CD4-positive, alpha-beta T cell treated with Interleukin-12 subunit alpha and Interleukin-12 subunit beta, for 1 hour (primary cell): Measurements from ENCODE around the gene GPC1.

Experiments used
- DNase-seq: peaks from one replicate; pipeline ENCODE4 v3.0.0-alpha.2; 2020

GPC1 gene

DNA sequence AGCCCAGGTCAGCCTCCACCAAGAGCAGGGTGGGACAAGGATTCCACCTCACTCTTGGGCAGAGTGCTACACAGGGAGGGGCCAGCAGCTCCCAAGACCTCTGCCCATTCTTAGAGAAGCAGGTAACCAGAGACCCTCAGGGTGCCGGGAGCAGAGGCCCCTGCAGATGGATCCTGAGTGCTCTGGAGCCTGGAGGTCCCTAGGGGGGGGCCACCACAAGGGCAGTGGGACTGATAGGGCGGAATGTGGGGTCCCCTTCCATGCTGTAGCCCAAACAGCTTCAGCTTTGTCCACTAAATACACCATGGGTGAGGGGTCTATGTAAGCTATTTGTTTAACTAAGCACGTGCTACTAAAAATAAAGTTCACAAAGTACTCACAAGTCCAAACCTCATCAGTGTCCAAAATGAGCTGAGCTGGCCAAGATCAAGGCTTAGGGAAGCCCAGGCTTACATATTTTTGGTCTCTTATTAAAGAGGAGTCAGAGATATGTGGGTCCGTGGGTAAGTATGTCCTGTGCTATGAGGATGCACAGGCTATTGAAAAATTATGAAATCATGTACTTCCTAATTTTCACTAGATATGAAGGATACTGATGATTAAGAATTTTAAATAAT is 21.5 kb upstream of the GPC1 start:
- DNase-seq = no peak

- DNase-seq = no peak
These were observed 18.6 kb upstream of the GPC1 start for GRCh38 chr2:240416821-240417220.

- no peak for DNase-seq
These were observed 17.2 kb upstream of the GPC1 start for GRCh38 chr2:240418311-240418710.

DNA sequence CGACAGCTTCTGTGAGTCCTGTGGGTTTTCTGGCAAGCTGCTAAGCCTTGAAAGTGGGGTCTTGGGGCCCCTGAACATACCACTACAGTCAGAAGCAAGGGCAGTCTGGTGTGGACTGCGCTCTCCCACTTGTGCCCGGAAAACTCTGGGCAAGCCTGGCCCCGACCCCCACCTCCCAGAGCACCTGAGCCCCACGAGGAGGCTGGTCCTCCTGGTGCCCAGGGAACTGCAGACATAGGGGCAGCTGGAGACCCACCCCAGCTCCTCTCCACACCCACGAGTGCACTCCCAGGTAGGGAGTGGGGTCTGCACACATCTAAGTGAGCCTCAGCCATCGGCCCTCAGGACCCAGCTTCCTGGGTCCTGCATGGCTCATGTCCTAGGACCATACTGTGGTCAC is 16.2 kb upstream of the GPC1 start:
- no peak for DNase-seq

- no peak for DNase-seq
These were observed 15.7 kb upstream of the GPC1 start for GRCh38 chr2:240419723-240420122.

DNA sequence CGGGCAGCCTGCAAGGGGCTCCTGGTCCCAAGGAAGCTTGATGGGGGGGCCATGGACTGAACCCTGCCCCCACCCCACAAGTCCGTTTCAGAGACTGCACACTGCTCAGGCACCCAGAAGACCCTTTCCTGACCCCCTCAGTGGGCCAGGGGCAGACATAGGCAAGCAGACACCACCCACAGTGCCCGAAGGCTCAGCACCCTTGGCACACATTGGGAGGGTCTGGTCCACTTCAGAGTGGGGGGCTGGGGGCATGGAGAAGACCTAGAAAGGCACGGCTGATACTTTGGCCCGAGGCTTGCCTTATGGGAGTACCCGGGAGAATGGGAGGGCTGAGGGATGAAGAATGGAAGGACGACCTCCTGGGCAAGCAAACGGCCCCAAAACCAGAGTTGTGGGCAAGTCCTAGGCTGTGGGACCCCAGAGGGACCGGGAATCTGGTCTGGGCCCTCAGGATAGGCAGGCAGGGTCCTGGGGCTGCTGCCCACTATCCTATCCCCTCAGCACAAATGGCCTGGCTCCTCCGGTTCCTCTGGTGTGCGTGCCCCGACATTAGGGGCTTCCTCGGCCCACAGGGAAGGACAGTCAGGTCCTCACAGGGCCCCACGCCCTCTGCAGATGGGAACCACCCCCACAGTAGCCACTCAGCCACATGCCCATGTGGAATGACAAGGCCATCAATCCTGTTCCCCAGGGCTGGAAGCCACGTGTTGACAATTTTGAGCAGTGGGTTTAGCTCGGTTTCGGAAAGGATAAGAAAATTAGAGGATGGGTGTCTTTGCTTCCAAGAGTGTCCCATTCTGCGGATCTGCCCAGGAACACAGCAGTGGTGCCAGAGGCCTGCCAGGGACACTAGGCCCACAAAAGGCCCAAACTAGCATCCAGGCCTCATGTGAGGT is 15.0 kb upstream of the GPC1 start:
- no peak for DNase-seq

DNA sequence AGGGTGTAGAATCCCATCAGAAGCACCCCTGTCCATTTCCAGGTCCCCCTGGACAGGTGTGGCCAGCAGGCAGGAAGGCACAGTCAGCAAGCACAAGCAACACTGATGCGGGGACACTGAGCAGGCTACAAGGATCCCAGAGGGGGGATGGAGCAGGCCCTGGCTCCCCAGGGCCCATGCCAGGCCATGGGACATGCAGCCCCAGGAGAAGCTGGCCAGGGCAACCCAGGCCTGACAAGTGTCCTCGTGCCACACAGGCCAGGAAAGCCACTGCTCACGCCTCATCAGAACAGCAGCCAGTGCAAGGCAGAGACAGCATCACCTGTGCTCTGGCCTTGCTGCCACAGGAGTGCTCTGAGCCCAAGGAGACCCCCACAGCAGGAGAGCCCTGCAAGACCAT is 14.1 kb upstream of the GPC1 start:
- DNase-seq = no peak

GRCh38 chr2:240422658-240423329 is 12.7 kb upstream of the GPC1 start:
- DNase-seq = no peak

- no peak for DNase-seq
These were observed 11.7 kb upstream of the GPC1 start for GRCh38 chr2:240423788-240424191.

DNA sequence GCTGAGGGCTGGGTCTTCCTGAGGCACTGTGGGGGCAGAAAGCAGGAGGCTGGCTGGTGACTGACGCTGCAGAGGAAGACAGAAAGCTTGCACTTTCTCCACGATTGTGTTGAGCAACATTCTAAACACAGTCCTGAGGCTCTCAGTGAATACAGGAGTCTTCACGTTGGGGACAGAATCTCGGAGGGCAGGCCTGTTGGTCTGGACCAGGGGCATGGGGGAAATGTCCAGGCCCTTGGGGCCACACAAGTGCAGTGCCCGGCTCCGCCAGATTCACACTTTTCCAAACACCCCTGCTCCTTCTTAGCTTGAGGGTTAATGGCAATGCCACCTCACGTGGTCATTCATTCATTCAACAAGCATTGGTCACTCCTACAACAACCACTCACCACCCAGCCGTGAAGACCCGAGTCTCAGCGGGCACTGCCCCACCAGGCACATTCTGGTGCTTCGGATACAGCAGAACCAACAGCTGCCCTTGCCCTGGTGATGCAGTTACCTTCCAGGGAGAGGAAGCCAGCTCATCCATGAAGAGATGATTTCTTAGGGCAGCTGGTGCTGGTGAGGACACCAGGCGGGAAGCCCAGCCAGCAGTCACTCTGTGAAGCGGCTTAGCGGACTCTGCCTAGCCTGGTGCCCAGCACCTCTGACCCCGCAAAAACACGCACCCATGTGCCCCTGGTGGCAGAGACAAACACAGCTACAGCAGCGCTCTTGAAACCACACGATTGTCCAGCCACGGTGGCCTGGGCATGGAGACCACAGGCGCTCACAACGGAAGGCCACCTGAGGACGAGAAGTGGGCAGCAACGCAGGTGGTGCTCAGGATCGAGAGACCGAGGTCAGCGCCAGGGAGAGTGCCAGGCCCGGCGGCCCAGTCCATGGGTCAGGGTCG is 10.9 kb upstream of the GPC1 start:
- DNase-seq = no peak

DNA sequence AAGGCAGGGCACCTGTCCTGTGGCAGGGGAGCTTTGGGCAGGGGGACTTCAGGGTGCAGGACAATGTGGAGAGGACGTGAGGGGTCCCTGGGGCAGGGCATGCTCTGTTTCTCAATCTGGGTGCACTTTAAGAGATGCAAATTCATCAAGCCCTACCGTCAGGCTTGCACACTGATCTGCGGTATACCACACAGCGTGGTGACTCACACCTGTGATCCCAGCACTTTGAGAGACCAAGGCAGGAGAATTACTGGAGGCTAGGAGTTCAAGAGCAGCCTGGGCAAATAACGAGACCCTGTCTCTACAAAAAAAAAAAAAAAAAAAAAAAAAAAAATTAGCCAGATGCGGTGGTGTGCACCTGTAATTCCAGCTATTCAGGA is 10.2 kb upstream of the GPC1 start:
- no peak for DNase-seq

- no peak for DNase-seq
These were observed 9.8 kb upstream of the GPC1 start for GRCh38 chr2:240425697-240426096.

GRCh38 chr2:240426845-240427721 is 8.4 kb upstream of the GPC1 start:
- no peak for DNase-seq

DNA sequence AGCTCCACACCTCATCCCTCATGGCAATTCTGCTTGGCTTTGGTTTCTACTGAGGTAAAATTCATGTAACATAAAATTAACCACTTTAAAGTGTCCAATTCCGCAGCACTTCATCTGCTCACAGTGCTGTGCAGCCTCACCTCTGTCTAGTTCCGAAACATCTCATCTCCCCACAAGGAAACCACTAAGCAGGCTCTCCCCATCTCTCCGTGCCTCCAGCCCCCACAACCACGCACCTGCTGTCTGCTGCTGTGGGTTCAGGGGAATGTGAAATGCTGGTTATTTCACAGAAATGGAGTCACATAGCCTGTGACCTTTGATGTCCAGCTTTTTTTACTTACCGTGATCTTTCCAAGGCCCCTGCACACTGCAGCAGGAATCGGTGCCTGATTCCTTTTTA is 7.7 kb upstream of the GPC1 start:
- DNase-seq = no peak

- no peak for DNase-seq
These were observed 7.2 kb upstream of the GPC1 start for GRCh38 chr2:240428245-240428644.

GRCh38 chr2:240429341-240429871 is 6.1 kb upstream of the GPC1 start:
- DNase-seq = no peak

- DNase-seq = no peak
These were observed 5.5 kb upstream of the GPC1 start for GRCh38 chr2:240429872-240430491.

DNA sequence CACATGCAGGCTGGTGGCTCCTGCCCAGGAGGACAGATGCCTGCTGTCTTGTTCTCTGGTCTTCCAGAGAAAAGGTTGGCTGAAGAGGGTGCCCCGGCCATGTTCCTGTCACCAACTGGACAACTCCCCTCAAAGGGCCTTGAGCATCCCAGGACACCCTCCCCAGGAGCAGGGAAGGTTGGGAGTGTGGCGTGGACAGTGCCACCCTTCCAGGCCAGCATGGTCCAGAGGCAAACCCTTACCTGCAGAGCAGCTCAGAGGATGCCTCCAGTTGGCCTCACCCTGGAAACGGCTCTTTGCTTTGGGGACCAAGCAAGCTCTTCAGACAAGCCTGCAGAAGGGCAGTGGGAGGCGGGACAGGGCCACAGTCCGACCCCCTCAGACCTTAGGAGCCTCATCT is 4.9 kb upstream of the GPC1 start:
- DNase-seq = no peak

- DNase-seq = no peak
These were observed 4.2 kb upstream of the GPC1 start for GRCh38 chr2:240431271-240431660.

DNA sequence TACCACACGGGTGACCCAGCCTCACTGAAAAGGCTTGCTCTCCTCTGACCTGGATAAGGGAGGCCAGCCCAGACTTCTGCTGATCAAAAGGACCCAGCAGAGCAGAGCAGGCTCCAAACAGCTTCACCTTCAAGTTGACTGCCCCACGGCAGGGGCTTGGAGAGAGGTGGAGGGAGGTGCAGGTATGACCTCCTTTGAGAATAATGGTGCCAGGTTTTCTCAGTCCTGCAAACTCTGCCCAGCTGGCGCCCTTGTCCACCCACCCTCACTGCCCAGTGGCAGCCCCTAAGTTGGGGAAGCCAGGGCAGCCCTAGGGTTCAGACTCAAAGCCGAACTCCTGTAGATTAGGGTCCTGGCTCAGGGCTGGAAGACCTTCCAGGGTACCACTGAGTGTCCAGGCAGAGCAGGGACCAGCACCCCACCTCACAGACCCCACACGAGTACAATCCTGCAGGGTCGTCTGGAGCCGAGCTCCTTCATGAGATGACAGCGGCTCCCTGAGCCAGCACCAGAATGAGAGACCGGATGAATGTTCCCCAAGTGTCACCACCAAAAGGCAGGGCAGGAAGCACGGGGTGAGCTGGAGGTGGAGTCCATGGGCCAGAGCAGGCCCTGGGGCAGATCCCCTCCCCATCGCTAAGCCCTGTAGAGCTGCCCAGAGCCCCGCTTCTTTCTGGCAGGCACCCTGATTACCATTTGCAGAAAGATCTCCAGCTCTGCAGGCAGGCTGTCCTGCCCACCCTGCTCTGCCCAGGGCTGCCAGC is 3.6 kb upstream of the GPC1 start:
- DNase-seq = no peak
